GM18517 (cell line): Measurements from ENCODE around the gene MAD2L2.
A peak's percentile ranks its signal among the peaks of the same experiment; 100 is the strongest.

Source experiments
- ATAC-seq: cut with Tn5 transposase; IDR thresholded peaks from one replicate; pipeline ENCODE4 v1.9.1; 2021; ENCODE audit warnings: mild to moderate bottlenecking, moderate library complexity; ENCODE audit not compliant: unreplicated experiment

The MAD2L2 gene

DNA sequence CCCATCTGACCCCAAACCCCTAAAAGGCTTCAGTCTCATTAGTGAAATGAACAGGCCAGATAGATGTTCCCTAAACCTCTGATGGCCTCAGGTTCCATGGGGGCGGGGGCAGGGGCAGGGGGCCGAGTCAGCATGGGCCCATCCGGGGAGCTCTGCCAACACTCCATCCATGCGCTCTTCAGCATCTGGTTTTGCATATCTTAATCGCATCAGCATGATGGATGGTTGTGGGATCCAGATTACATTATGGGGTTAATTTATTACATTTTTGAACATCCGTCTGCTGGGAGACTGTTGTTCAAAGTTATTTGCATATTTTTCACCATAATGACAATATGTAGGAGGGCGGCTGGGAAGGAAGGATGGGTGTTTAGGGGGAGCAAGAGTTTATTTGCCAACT lies 3.1 kb upstream of the MAD2L2 start:
- ATAC-seq, result no peak

DNA sequence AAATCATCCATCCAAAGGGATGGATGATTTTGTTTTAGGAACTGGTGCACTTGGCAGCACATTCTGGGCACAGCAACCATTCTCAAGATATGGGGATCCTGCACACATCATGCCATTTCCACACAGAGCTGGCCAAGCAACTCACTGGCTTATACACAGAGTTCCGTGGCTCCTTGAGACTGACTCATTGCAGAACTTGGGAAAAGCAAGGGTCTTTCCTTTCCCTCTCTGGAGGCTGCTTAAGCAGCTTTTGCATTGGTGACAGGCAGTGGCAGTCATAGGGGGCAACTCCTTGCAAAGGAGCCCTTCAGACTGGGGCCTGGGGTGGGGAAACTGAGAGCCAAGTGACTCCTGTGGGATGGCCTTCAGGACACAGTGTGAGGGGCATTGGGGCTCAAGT lies 1.9 kb upstream of the MAD2L2 start:
- ATAC-seq, result no peak

DNA sequence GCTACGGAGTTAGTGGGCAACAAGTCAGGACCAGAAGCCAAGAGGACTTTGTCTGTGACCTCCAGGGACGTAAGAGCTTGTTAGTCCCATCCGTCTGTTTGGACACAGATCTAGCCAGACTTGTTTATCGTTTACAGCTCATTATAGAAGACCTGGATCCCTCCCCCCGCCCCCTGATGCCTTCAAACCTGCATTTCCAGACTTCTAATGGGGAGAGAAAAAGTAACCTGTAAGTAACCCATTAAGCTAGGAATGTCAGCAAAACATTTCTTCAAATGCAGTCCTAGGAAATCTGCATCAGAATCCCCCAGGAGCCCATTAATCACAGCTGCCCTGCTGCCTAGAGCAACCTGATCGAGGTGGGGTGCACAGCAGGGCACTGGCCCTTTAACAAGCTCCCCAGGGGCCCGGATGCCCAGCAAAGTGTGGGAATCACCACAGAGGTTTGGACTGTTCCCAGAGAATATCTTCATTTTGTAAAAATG lies 1.4 kb upstream of the MAD2L2 start:
- no peak for ATAC-seq

- no peak for ATAC-seq
These were observed 478 bp downstream of the MAD2L2 start for GRCh38 chr1:11680270-11681070.

DNA sequence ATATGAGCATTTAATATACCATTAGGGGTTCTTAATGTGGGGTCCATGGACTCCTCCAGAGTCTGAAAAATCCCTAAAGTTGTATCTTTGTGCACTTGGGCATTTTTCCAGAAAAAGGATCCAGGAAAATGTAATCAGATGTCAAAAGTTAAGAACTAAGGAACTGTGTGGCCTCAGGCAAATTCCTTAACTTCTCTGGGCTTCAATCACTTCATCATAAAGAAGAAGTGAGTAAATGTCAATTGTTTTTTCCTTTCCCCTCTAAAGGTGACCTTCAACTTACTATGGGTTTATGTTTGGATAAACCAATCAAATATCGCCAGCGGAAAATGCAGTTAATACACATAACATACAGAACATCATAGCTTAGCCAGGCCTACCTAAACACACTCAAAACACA lies 2.5 kb downstream of the MAD2L2 start:
- ATAC-seq, result no peak

DNA sequence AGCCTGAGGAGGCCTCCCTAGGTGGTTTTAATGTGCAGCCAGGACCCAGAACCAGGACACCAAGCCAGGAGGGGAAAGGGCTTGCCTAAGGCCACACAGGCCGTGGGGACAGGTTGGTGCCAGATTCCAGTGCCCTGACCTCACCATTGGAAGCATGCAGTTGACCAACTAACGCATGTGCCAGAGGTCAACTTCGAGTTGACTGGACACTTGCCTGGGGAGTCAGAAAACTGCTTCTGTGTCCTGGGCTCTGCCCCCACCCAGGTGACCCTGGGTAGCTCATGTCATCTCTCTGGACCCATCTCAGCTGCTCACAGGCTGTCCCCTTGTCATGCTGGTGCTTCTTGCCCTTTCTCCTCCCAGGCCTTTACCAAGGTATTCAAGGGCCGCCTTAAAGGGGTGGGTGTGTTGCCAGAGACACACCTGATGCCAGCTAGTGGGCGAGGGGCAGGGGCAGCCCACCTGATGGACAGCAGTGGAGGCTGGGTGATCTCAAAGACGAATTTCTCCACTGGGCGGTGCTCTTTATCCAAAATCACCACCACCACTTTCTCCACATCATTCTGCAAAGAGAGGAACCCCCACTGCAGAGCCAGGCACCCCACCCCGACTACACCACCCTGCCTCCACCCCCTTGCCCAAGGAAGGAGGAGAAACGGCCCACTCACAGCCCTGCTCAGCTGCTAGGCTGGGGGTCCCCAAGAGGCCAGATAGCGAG lies 4.4 kb downstream of the MAD2L2 start:
- ATAC-seq, result no peak

DNA sequence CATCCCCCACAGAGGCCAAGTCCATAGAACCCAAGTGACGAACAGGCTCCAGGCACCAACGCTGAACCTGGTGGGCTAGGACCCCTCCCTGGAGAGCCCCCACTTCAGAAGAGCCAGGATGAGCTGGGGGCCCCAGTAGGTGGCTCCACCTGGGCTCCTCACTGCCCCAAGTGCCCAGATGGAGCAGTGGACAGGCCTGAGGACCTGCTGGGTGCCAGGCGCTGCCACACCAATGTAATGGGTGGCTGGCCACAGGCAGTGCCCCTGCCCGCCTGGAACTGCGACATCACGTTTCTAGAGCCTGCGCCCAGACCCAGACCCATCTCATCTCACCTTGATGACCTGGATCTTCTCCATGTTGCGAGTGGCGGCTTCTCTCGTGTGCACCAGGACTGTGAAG lies 5.6 kb downstream of the MAD2L2 start:
- ATAC-seq, result no peak

DNA sequence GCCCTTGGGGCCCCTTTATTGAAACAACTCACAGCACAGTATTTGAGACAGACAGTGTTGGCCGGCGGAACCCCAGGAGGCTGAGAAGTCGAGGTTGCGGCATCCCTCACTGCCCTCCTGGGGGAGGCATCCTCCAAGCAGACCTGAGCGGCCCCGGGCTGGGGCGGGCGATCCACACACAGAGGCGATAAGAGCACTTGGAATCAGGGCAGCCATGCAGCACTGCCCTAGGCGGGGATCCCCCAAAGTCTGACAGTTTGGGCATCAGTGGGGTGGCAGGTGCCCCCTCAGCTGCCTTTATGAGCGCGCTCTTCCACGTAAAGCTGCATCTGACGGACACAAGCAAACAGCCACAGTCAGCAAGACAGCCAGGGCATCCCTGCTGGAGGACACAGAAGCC lies 6.5 kb downstream of the MAD2L2 start:
- no peak for ATAC-seq

DNA sequence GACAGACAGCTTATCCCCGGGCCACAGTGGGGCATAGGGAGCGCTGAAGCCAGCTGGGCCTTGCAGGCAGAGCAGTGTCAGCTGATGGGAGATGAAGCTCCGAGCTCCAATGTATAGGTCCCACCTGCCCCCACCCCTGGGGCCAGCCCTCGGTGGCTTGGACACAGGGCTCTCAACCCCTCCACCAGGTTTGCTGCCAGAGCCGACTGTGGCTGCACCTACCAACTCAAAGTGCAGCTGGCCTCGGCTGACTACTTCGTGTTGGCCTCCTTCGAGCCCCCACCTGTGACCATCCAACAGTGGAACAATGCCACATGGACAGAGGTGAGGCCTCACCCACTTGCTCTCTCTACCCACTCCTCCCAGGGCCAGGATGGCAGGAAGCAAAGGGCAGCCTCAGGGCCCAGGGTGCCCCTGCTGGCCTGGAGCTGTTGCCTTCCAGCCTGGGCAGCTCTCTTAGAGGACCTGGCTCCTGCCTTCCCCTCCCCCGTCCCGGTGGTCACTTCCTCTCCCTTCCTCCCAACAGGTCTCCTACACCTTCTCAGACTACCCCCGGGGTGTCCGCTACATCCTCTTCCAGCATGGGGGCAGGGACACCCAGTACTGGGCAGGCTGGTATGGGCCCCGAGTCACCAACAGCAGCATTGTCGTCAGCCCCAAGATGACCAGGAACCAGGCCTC lies 7.7 kb downstream of the MAD2L2 start:
- ATAC-seq, result no peak

- ATAC-seq, result no peak
These were observed 9.2 kb downstream of the MAD2L2 start for GRCh38 chr1:11671544-11672286.

- ATAC-seq, result no peak
These were observed 9.8 kb downstream of the MAD2L2 start for GRCh38 chr1:11671205-11671543.

DNA sequence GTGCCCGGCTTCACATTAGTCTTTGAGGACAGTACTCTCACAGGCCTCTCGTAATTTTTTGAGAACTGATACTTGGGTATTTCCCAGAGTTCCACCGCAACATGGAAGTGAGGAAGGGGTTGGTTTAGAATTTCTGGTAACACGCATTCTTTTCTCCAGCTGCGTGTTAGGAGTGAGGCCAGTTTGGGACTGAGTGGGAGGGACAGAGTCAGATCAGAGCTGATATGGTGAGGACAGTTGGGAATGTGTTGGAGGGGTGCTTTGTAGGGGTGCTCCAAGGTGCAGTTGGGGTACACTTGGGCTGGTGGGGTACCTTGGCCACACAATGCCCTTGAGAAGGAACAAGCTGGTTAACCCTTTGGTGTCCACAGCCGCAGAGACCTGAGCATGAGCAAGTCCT lies 10.2 kb downstream of the MAD2L2 start:
- no peak for ATAC-seq

DNA sequence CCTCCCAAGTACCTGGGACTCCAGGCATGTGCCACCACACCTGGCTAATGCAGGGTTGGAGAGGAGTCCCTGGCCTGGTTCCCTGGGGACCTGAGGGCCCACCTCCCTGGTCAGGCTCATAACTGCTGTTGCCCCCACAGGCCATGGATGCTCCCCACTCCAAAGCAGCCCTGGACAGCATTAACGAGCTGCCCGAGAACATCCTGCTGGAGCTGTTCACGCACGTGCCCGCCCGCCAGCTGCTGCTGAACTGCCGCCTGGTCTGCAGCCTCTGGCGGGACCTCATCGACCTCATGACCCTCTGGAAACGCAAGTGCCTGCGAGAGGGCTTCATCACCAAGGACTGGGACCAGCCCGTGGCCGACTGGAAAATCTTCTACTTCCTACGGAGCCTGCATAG lies 12.4 kb downstream of the MAD2L2 start:
- no peak for ATAC-seq

DNA sequence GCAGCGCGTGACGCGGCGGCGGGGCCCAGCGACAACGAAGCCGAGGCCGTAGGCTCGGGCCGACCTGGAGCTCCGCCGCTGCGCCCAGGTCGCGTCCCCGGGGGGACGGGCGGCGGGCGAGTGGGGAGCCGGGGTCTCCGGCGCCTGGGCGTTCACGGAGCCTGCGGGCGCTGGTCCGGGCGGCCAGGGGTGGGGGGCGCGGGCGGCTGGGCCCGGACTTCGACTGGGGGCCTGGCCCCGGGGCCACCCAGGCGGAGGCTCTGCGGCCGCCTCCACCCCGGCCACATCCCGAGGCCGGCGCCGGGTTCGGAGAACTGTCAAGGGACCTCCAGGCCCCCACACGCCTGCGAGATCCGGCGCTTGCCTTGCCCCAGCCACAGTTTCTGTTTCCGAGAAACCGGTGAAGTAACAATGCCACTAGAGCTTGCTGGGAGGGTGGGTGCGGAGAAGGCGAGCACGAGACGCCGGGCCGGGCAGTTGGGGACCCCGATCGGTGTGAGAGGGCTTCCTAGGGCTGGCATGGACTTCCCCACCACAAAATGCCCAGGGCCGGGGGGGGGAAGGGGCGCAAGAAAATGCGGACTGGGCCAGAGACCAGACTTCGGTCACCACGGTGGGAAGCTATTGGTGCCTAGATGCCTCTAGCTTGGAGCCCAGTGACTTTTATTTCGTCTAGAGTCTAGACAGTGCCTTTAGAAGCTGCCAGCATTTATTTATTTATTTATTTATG lies 16.4 kb downstream of the MAD2L2 start:
- peak; percentile 21 for ATAC-seq

DNA sequence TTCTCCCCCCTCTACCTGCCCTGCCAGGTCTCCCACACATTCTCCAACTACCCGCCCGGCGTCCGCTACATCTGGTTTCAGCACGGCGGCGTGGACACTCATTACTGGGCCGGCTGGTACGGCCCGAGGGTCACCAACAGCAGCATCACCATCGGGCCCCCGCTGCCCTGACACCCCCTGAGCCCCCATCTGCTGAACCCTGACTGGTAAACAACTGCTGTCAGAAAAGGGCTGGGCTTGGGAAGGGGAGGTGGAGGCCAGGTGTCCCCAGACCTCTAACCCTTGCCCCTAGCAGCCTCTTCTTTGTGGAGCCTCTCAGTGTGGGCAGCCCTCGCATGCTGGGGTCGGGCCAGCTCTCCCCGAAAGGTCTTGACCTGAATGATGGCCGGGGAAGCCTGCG lies 19.8 kb downstream of the MAD2L2 start:
- no peak for ATAC-seq

DNA sequence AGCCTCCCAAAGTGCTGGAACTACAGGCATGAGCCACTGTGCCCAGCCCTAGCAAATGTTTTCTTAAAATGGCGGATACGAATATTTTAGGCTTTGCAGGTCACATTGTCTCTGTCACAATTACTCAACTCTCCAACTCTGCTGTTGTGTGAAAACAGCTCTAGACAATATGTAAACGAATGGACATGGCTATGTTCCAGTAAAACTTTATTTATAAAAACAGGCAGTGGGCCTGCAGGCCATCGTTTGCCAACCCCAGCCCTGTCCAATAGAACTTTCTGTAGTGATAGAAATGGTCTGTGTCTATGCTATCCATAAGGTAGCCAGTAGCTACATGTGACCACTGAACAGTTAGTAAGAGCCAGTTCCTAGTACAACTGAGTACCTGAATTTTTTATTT lies 21.2 kb downstream of the MAD2L2 start:
- ATAC-seq, result no peak

- ATAC-seq, result no peak
These were observed 22.4 kb downstream of the MAD2L2 start for GRCh38 chr1:11658542-11658941.

DNA sequence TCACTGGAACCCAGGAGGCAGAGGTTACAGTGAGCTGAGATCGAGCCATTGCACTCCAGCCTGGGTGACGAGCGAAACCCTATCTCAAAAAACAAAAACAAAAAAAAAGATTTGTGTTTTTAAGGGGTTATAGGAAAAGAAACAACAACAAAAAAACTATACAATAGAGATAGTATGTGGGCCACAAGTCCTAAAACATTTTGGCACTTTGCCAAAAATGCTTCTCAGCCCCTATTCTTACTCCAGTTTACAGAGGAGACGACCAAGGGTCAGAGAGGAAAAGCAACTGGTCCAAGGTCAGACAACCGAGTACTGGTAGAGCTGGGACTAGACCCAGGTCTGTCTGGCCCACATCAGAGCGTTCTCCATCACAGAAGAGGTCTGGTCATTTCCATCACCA lies 23.3 kb downstream of the MAD2L2 start:
- ATAC-seq, result no peak

DNA sequence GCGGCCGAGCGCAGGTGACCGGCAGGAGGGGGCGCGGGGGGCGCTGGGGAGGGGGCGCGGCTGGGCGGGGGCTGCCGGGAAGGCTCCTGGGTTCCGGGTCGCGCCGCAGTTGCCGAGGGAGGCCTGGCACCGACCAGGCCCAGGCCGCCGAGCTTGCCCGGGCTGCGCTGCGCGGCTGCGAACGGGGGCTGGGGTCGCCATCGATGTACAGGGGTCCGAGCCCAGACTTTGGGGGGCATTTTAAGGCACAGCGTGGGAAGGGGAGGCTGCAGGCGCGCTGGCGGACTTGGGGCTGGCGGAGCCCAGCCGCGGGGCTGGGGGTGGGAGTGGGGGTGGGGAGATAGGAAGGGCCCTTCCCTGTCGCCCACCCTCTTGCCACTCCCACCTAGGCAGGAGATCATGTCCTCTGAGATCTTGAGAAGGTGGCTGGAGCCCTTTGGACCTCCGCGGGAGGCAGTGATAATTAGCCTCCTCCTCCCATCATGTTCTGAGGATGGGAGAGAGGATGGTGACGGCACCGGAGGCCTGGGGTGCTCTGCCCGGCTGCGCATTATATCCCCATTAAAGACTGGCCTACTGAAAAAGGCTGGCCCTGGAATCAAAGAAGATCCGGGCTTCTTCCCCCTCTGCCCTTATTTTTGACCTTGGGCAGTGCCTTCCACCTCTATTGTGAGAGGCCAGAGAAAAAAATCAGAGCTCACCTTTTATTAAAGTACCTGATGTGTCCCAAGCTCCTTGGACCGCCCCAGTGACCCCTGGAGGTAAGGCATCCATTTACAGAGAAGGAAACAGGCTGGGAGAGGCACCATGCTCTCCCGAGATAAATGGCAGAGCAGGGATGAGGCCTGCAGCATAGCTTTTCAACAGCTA lies 25.8 kb downstream of the MAD2L2 start:
- ATAC-seq, result no peak
